ENCODE data around the gene SPDYE6.
"Not testable (repeated sequence)": the region's sequence is repeated elsewhere in the genome, so short reads cannot be mapped to it uniquely, and the experiment has no call there.

Gene SPDYE6

DNA sequence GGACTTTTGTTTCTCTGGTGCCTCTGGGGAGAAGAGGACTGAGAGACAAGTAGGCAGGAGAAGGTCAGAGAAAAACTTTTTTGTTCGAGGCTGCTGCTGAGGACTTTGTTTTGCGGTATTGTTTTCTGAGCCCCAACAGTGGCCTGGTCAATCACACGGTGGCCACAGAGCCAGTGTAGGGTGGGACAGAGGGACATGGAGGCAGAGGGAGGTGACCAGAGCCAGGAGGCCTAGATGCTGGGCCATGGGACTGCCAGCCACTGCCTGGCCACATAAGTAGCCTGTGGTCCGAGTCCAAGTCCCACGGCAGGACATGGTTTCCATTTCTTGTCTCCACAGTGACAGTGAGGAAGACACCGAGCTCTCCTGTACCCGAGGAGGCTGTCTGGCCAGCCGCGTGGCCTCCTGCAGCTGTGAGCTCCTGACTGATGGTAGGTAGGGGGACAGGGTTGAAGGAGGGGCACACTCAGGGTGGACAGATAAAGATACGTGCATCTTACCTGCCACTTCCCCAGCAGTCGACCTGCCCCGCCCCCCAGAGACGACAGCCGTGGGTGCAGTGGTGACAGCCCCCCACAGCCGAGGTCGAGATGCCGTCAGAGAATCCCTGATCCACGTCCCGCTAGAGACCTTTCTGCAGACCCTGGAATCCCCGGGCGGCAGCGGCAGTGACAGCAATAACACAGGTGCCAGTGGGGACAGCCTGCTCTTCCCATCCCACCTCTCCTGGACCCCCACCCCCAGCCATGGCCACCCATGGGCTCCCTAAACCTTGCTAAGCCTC, 42.1 kb downstream of the SPDYE6 start:
- DNase-seq = no peak

DNA sequence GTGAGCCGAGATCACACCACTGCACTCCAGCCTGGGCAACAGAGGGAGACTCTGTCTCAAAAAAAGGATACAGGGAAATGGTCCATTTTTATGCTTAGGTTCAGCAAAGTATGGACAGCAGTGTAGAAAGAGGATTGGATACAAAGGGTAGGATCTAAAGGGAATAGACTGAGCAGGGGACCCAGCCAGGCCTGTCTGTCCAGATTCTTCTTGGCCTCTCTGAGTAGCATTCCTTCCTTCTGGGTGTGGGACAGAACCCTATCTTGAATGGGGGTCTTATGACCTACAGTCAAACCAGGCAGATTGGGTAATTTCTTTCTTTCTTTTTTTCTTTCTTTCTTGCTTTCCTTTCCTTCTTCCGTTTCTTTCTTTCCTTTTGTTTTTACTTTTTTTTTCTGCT, 43.9 kb downstream of the SPDYE6 start:
- DNase-seq = no peak

DNA sequence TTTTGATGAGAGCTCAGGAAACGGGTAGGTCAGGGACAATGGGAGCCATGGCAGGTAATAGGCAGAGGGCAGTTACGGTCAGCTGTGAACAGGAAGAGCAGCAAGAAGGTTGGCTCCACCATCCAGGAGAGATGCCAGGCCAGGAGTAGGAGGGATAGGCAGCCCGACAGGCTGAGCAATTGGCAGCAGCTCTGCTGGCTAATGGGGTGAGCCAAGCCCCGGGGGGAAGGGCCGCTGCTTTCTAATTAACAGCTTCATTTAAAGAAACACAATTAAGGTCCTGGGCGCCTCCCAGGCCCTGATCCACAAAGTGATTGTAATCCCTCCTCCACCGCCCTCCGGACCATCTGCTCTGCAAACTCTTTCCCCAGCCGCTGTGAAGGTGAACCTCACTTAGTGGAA, 45.8 kb downstream of the SPDYE6 start:
- DNase-seq = no peak

DNA sequence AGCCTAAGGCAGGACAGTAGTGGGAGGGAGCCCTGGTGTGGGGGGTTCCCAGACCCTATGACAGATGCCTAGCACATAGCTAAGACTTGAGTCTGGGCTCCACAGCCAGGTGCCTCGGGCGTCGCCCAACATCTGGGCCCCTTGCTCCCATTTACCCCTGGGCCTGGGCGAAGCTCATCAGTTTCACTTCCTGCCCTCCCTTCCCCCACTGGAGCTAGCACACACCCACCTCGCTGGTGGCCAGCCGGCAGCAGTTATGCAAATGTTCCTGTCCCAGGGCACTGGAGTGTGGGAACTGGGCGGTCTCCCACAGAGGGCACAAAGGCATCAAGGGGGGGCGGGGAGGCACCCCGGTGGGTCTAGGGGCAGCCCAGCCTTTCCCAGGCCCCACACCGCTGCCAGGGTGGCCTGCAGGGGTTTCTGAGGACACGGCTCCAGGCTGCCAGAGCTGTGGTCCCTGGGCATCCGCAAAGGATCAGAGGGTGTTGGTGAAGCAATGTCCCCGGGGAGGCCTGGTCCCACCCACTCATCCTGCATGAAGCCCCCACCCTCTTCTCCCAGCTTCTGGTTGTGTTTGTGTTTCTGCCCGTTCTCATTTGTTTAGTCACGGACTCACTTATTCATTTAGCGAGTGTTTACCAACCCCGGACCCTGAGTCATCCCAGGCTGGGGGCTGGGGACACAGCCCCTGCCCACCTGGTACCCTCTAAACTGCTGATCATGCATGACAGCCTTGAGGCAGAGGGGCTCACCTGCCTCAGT, 49.1 kb downstream of the SPDYE6 start:
- DNase-seq = no peak

DNA sequence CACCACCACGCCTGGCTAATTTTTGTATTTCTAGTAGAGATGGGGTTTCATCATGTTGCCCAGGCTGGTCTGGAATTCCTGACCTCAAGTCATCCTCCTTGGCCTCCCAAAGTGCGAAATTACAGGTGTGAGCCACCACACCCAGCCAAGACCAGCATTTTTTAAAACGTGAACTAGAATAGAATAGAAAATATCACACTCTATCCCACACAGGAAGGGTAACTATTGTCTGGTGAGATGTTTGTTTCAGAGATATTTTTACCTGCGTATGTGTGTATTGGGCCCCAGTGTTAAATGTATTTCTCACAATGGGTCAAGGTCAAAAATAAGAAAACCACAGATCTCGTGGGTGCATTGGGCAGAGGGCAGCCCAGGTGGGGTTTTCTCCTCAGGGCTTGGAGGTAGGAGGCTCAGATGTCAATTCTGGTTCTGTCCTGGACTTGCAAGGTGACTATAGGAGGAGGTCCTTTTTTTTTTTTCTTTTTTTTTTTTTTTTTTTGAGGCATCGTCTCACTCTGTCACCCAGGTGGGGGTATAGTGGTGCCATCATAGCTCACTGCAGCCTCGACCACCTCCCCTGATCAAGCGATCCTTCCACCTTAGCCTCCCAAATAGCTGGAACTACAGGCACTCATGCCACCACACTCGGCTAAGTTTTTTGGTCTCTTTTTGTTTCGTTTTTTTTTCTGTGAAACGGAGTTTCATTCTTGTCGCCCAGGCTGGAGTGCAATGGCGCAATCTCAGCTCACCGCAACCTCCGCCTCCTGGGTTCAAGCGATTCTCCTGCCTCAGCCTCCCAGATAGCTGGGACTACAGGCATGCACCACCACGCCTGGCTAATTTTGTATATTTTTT, 50.6 kb downstream of the SPDYE6 start:
- DNase-seq = no peak

DNA sequence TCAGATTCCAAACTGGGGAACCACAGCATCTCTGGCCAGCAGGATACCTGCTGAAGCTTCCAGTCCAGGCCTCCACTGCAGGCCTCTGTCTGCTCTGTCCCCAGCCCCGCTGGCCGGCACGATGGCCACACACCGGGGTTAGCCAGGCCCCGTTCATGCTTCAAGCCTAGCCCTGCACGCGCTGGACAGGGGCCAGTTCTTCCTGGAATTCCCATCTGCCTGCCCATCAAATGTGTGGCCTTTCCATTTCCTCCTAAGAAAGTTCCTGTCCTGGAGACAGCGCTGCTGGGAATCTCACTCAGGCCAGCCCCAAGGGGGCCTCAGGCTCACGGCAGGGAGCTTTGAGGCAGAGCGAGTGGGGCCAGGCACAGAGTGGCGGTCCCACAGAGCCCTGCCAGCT, 51.6 kb downstream of the SPDYE6 start:
- no peak for DNase-seq

DNA sequence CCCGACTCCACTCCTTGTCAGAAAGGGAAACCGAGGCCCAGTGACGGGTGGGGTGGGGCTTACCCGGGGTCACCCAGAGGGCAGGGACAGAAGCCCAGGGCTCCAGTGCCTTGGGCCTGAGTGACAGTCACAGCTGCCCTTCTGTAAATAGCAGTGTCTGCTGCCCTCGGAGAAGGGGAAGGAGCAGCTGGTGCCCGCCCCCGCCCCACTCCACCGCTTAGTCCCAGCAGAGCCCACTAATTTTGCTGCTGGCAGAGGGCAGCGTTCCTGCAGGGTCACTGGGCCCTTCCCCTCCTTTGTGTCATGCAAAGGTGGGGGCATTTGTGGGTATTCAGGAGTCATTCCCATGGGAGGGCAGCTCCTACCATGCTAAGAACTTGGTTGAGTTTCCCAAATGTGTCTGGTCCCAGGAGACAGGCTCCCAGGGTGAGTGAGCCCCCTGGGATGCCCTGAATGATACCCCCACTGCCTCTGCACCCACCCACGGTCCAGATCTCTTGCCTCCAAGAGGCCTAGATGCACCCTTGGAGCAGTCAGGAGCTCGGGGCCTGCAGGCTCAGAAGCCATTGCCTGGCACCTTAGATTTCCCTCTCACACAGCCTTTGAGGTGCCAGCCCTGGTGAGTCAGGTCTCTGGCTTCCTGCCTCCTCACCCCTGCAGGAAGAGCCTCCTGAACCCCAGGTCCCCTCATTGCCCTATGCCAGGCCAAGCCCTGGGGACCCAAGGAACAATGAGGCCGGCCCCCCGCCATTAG, 52.4 kb downstream of the SPDYE6 start:
- DNase-seq = no peak

DNA sequence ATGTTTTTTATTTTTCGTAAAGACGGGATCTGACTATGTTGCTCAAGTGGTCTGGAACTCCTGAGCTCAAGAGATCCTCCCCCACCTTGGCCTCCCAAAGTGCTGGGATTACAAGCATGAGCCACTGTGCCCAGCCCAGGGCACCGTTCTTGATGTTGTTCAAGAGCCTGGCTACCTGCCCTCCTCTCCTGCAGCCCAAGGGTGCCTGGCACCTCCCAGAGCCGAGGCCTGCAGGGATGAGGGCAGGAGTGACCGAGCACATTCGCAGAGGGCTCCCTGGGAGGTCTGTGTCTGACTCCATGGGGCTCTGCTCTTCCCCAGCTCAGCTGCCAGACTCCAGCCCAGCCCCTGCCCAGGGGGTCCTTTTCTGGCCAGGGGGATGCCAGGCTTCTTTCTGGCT, 54.2 kb downstream of the SPDYE6 start:
- no peak for DNase-seq

DNA sequence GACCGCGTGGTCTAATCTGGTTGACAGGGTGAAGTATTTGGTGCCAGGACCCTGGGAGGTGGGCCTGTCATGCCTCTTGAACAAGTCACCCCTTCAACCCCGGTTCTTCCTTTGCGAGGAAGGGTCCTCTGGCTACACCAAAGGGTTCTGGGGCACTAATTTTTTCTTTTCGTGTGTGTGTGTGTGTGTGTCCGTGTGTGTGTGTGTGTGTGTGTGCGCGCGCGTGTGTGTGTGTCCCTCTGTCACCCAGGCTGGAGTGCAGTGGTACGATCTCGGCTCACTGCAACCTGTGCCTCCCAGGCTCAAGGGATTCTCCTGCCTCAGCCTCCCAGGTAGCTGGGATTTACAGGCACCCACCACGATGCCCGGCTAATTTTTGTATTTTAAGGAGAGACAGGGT, 54.9 kb downstream of the SPDYE6 start:
- not testable (repeated sequence) for DNase-seq

DNA sequence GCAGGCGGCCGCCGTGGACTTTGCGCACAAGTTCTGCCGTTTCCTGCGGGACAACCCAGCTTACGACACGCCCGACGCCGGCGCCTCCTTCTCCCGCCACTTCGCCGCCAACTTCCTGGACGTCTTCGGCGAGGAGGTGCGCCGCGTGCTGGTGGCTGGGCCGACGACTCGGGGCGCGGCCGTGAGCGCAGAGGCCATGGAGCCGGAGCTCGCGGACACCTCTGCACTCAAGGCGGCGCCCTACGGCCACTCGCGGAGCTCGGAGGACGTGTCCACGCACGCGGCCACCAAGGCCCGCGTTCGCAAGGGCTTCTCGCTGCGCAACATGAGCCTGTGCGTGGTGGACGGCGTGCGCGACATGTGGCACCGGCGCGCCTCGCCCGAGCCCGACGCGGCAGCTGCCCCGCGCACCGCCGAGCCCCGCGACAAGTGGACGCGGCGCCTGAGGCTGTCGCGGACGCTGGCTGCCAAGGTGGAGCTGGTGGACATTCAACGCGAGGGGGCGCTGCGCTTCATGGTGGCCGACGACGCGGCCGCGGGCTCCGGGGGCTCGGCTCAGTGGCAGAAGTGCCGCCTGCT, 55.5 kb downstream of the SPDYE6 start:
- DNase-seq = no peak

DNA sequence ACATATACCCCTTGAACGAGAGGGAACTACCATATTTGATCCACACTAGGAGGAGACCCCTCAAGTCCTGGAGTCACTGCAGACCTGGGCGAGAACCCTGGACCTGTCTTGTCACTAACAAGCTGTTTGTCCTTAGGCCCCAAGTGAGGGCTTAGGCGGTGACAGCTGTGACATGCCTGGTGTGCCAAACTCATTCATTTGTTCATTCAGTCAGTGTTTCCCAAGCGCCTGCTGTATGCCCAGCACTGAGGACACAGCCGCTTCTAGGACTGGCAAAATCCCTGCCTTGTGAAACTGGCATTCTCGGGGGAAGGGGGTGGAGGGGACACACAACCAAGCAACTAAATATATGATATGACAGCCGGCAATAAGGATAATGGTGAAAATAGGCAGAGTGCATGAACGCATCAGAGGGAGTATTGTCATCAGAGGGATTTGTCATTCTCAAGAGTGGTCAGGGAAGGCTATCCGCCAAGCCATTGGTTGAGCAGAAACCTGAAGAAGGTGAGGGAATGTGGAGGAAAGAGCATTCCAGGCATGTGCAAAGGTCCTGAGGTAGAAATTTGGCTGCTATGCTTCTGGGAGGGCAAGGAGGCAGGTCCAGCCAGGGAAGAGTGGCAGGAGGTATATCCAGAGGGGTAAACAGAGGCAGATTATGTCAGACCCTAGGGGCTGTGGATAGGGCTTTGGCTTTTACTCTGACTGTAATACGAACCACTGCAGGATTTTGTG, 58.6 kb downstream of the SPDYE6 start:
- no peak for DNase-seq

DNA sequence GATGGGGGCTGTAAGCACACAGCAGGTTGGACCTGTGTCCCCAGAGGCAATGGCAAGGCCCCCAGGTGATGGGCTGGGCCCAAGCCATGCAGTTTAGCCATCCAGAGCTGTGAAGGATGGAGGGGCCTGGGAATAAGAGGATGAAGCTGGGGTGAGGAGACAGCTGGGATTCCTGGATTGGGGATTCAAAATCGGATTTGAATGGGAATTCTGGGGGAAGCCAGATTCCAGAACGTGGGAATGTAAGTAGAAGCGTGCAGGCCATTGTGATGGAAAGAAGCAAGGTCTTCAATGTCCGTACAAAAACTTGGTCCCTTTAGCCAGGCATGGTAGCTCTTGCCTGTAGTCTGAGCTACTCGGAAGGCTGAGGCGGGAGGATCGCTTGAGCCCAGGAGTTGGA, 59.7 kb downstream of the SPDYE6 start:
- DNase-seq = no peak

DNA sequence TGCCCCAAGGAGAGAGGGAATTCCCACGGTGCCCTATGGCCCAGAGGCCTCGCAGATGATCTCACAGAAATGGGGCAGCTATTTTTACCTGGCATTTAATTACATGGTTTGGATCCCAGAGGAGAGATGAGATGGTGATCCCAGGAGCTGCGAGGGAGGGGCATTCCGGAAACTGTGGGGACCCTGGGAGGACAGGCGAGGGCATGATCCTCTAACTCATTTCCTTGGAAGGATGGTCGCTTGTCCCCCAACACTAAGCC, 60.1 kb downstream of the SPDYE6 start:
- DNase-seq = no peak
